ENCODE results near the gene RBM15B.

RBM15B gene

GRCh38 chr3:51436998-51437639 is 46.0 kb downstream of the RBM15B start:
- DNase-seq (ENCODE audit: low read depth in 2 of 3, low spot score in 1 of 3) = no peak

GRCh38 chr3:51441282-51442030 is 50.4 kb downstream of the RBM15B start:
- no peak for DNase-seq (ENCODE audit: low read depth in 2 of 3, low spot score in 1 of 3)

- DNase-seq (ENCODE audit: low read depth in 2 of 3, low spot score in 1 of 3) = no peak
Observed at GRCh38 chr3:51445544-51446280, 54.6 kb downstream of the RBM15B start.
